Measurements from ENCODE around the gene NBAS.
"Not testable (repeated sequence)": the region's sequence is repeated elsewhere in the genome, so short reads cannot be mapped to it uniquely, and the experiment has no call there.

The NBAS gene

DNA sequence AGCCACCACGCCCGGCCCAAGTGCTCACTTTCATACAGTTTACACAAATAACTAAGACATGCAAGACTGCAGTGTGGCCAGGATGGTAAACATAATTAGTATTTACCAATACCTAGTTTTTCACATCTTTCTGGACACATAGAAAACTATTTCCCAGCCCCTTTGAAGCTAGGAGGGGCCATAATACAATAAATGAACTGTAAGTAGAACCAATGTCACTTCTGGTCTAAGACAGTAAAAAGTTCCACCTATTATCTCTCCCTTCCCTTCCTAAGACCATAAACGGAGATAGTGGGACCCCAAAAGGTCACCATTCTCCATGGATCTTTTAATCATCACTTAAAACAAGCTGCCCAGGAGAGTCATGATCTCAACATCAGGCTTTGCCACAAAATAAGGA is 51.0 kb downstream of the NBAS start:
- FAIRE-seq (no peak), DNase-seq (ENCODE audit: insufficient read length) (no peak)
- TF ChIP-seq POLR2A (IDR thresholded peaks at IDR 0.05; ENCODE audit: low read depth, low read length) (no peak), TAF1 (IDR thresholded peaks at IDR 0.05; ENCODE audit: borderline replicate concordance, low read depth, low read length) (no peak), POLR2AphosphoS5 (IDR thresholded peaks at IDR 0.05; ENCODE audit: low read depth, low read length) (no peak)

DNA sequence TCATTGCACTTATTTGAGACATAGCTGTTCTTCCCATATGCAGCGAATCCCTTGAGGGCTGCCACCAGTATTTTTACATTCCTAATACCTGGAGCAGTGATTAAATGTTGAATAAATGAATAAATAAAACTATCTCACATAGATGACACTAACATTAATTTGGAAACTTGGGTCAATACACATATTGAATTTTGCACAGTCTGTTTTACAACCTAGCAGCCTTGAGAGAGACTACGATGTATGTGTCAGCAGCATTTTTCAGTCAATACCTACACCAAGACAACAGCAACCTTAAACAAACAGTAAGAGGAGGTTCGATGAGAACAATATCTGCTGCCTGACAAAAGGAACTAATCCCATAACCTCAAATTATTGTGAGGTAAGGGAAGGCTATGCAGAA is 53.4 kb downstream of the NBAS start:
- FAIRE-seq = no peak
- no peak for DNase-seq (ENCODE audit: insufficient read length)
- TF ChIP-seq POLR2A (IDR thresholded peaks at IDR 0.05; ENCODE audit: low read depth, low read length) (no peak), TAF1 (IDR thresholded peaks at IDR 0.05; ENCODE audit: borderline replicate concordance, low read depth, low read length) (no peak), POLR2AphosphoS5 (IDR thresholded peaks at IDR 0.05; ENCODE audit: low read depth, low read length) (no peak)

DNA sequence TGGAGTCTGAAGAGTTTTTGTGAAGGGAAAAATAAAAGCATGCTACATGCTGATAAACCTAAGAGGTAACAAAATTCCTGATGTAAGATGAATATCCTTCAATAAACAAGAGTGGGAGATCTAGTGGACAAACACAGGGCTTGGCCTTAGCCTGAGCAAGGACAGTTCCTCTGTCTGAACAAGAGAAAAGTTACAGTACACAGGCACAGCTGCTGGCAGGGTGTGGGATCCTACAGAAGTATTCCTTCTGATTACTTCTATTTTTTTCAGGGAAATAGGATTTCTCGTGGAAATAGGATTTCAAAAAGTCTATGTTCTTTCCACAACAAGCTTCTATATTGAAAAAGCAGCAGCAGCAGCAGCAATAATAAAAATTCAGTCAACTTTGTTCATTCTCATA is 54.1 kb downstream of the NBAS start:
- FAIRE-seq (no peak), DNase-seq (ENCODE audit: insufficient read length) (no peak)
- no peak for TF ChIP-seq POLR2A (IDR thresholded peaks at IDR 0.05; ENCODE audit: low read depth, low read length)
- TF ChIP-seq POLR2AphosphoS5 (IDR thresholded peaks at IDR 0.05; ENCODE audit: low read depth, low read length) = no peak
- no peak for TF ChIP-seq TAF1 (IDR thresholded peaks at IDR 0.05; ENCODE audit: borderline replicate concordance, low read depth, low read length)

DNA sequence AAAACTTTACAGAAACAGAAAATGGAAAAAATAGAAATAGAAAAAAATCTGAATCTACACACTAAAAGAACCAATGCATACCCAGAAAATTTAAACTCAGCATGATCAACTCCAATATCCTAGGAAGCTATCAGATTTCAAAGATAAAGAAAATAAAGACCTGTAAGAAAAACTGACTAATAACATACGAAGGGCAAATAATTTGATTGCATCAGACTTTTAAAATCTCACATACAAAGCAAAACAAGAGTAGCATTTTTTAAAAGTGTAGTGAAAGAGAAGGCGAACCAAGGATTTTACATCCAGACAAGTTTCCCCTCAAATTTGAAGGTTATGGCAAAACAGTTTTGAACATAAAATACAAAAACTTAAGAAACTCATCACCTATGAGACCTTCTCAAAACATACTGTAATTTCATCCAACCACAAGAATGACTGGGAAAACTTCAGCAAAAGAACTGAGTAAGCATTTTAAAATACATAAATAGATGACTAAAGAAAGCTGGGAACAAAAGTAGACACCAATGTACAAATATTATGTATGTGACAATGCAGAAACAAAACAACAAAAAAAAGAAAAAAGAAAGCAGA is 54.8 kb downstream of the NBAS start:
- DNase-seq (ENCODE audit: insufficient read length) (no peak), FAIRE-seq (no peak)
- TF ChIP-seq POLR2A (IDR thresholded peaks at IDR 0.05; ENCODE audit: low read depth, low read length) = no peak
- TF ChIP-seq POLR2AphosphoS5 (IDR thresholded peaks at IDR 0.05; ENCODE audit: low read depth, low read length) = no peak
- no peak for TF ChIP-seq TAF1 (IDR thresholded peaks at IDR 0.05; ENCODE audit: borderline replicate concordance, low read depth, low read length)

DNA sequence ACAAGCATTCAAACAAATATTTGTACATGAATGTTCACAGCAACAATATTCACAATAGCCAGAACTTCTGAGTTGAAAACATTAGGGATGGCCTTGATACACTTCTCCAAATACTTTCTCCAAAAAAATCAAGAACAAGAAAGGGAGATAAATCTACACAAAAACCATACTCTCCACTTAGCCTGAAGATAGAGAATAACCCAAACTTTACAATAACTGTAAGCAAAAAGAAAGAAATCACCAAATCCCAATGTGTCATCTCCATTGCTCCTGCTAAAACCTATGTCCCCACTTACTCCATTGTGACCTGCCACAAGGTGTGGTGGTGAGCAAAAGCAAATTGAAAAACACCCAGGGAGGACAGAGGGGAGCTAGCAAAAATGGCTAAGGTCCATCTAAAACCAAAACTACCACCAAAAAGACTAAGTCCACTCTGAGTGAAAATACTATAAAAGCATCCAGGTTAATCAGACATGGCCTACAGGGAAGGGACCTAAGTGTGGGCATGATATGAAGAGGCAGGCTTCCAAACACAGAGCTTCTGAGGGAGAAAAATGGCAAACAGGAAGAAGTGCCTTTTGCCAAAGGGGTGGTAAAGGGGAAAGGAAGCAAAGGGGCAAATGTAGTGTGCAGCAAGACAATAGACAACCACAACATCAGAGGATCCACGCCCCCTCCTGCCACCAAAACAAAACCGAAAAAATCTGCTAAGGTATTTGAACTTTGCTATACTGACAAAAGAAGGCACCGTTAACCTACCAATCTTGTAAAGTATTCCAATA is 56.1 kb downstream of the NBAS start:
- no peak for TF ChIP-seq POLR2A (IDR thresholded peaks at IDR 0.05; ENCODE audit: low read depth, low read length)
- no peak for TF ChIP-seq POLR2AphosphoS5 (IDR thresholded peaks at IDR 0.05; ENCODE audit: low read depth, low read length)
- TF ChIP-seq TAF1 (IDR thresholded peaks at IDR 0.05; ENCODE audit: borderline replicate concordance, low read depth, low read length) = no peak
- FAIRE-seq (no peak), DNase-seq (ENCODE audit: insufficient read length) (no peak)

DNA sequence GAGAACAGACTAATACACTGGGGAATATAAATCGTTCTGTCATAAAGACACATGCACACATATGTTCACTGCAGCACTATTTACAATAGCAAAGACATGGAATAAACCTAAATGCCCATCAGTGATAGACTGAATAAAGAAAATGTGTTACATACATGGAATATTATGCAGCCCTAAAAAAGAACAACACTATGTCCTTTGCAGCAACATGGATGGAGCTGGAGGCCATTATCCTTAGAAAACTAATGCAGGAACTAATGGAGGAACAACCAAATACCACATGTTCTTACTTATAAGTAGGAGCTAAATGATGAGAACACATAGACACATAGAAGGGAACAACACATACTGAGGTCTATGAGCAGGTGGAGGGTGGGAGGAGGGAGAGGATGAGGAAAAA is 61.9 kb downstream of the NBAS start:
- DNase-seq (ENCODE audit: insufficient read length); FAIRE-seq: not testable (repeated sequence)

DNA sequence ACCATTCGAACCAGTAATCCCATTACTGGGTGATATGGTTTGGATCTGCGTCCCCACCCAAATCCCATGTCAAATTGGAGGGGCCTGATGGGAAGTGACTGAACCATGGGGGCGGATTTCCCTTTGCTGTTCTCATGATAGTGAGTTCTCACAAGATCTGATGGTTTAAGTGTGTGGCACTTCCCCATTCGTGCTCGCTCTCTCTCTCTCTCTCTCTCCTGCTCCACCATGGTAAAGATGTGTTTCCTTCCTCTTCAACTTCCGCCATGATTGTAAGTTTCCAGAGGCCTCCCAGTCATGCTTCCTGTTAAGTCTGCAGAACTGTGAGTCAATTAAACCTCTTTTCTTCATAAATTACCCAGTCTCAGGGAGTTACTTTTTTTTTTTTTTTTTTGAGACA is 62.6 kb downstream of the NBAS start:
- DNase-seq (ENCODE audit: insufficient read length) (no peak), FAIRE-seq (no peak)
- TF ChIP-seq TAF1 (IDR thresholded peaks at IDR 0.05; ENCODE audit: borderline replicate concordance, low read depth, low read length) (no peak), POLR2AphosphoS5 (IDR thresholded peaks at IDR 0.05; ENCODE audit: low read depth, low read length) (no peak), POLR2A (IDR thresholded peaks at IDR 0.05; ENCODE audit: low read depth, low read length) (no peak)

DNA sequence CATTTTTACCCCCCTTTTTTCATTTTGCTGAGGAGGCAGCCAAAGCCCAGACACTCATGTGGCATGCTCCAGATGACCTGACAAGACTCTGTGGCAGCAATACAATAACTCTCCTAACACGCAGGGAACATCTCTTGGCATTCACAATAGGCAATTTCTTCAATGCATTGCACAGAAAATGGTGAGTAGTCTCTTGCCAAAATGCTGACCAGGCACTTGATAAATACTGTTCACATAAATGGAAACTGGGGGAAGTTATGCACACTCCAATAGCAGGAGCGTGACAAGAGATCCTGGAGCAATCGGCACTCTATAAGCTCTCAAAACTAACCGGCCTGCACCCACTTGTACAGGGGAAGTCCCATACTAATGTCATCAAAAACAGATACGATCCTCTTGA is 66.3 kb downstream of the NBAS start:
- TF ChIP-seq POLR2A (IDR thresholded peaks at IDR 0.05; ENCODE audit: low read depth, low read length) (no peak), POLR2AphosphoS5 (IDR thresholded peaks at IDR 0.05; ENCODE audit: low read depth, low read length) (no peak), TAF1 (IDR thresholded peaks at IDR 0.05; ENCODE audit: borderline replicate concordance, low read depth, low read length) (no peak)
- DNase-seq (ENCODE audit: insufficient read length) = no peak
- FAIRE-seq = no peak

DNA sequence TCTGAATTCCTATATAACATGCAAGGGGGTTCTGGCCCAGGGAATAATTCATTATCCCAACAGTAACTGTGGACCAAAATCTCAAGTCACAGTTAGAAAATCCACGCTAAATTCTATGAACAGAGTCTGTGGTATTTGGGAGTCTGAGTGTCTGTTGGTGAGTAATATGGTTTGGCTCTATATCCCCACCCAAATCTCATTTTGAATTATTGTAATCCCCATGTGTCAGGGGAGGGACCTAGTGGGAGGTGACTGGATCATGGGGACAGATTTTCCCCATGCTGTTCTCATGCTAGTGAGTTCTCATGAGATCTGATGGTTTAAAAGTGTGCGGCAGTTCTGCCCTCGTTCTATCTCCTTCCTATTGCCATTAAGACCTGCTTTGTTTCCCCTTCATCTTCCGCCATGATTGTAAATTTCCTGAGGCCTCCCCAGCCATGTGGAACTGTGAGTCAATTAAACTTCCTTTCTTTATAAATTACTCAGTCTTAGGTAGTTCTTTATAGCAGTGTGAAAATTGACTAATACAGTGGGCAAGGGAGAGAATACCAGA is 68.3 kb downstream of the NBAS start:
- no peak for FAIRE-seq
- TF ChIP-seq TAF1 (IDR thresholded peaks at IDR 0.05; ENCODE audit: borderline replicate concordance, low read depth, low read length) (no peak), POLR2AphosphoS5 (IDR thresholded peaks at IDR 0.05; ENCODE audit: low read depth, low read length) (no peak), POLR2A (IDR thresholded peaks at IDR 0.05; ENCODE audit: low read depth, low read length) (no peak)
- no peak for DNase-seq (ENCODE audit: insufficient read length)

DNA sequence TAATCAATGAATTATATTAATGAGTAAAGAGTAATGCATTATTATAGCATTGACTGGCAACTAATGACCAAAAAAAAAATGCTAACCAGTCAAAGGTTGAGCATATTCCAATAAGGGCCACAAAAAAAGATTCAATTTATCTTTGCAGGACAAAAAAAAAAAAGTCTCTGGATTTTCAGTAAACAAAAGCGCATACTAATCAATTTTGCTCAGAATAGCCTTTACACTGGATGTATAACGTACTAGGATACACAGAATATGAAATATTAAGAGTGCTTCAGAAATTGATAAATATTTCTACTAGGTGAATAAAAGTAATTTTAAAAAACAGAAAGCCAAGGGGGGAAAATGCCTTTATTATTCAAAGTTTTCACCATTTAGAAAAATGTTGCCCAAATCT is 74.4 kb downstream of the NBAS start:
- TF ChIP-seq POLR2A (IDR thresholded peaks at IDR 0.05; ENCODE audit: low read depth, low read length) (no peak), POLR2AphosphoS5 (IDR thresholded peaks at IDR 0.05; ENCODE audit: low read depth, low read length) (no peak), TAF1 (IDR thresholded peaks at IDR 0.05; ENCODE audit: borderline replicate concordance, low read depth, low read length) (no peak)
- no peak for FAIRE-seq
- DNase-seq (ENCODE audit: insufficient read length) = no peak

DNA sequence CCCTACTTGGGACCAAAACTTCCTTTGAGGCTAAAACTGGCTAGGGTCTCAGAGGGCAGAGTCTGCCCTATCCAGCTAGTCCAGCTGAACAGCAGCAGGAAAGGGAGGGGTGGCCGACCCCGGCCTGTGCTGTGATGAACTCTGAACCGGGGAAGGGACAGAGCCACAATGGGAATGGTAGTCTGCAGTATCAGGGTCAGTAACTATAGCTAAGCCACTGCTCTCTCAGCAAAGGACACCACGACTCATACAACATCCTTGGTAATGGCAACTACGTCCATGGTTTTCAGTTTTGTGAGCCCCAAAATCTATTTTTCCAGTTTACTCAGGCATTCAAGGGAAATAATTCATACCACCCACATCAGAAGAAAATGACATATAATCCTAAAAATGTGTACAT is 75.2 kb downstream of the NBAS start:
- FAIRE-seq (peak; percentile 53), DNase-seq (ENCODE audit: insufficient read length) (no peak)
- TF ChIP-seq POLR2AphosphoS5 (IDR thresholded peaks at IDR 0.05; ENCODE audit: low read depth, low read length) (no peak), POLR2A (IDR thresholded peaks at IDR 0.05; ENCODE audit: low read depth, low read length) (no peak), TAF1 (IDR thresholded peaks at IDR 0.05; ENCODE audit: borderline replicate concordance, low read depth, low read length) (no peak)

DNA sequence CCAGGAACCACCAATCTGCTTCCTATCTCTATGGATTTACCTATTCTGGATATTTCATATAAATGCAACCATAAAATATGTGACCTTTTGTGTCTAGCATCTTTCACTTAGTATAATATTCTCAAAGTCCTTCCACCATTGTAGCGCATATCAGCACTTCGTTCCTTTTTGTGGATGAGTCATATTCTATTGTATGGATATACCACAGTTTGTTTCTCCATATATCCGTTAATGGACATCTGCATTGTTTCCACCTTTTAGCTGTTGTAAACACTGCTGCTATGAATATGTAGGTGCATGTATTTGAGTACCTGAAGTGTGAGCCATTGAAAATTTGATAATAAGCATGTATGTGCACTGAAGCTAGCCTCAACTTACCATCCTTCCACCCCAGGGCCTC is 80.1 kb downstream of the NBAS start:
- no peak for TF ChIP-seq POLR2A (IDR thresholded peaks at IDR 0.05; ENCODE audit: low read depth, low read length)
- TF ChIP-seq TAF1 (IDR thresholded peaks at IDR 0.05; ENCODE audit: borderline replicate concordance, low read depth, low read length) = no peak
- TF ChIP-seq POLR2AphosphoS5 (IDR thresholded peaks at IDR 0.05; ENCODE audit: low read depth, low read length) = no peak
- no peak for FAIRE-seq
- DNase-seq (ENCODE audit: insufficient read length) = no peak

All from GM12892 (cell line).